ENCODE data around the gene CASKIN1. TPM values are rescaled to one million over a fixed set of nuclear protein-coding genes. Genes with fewer than 3 reads are reported as not detected.

CASKIN1 gene
- total RNA-seq, 3 donors from 2014 or later (not counting 1 experiment from before 2014, with no cell fraction given), result not detected

- peaks cover 0 to 6% of the 10 kb centered on the region in 2 donors for H3K4me1 Mint-ChIP-seq
- TF ChIP-seq CTCF (IDR thresholded peaks at IDR 0.05), result no peak
- intact Hi-C loops (cut with micrococcal nuclease), result no loop called here
Observed at GRCh38 chr16:2179576-2179975, 16.8 kb downstream of the CASKIN1 start.

GRCh38 chr16:2179107-2179501 is 17.3 kb downstream of the CASKIN1 start:
- no peaks in the 10 kb centered on the region for H3K4me1 ChIP-seq (ENCODE audit: control insufficient read depth, insufficient read depth, low read length)
- no peaks in the 10 kb centered on the region for H3K36me3 Mint-ChIP-seq
- no peak overlapping the region for H3K27ac ChIP-seq (ENCODE audit: low read length)
- TF ChIP-seq CTCF (IDR thresholded peaks at IDR 0.05), result no peak
- H3K27me3 Mint-ChIP-seq (ENCODE audit: low read depth in 2 of 2), result no peaks in the 10 kb centered on the region
- H3K4me1 Mint-ChIP-seq, result peaks cover 0 to 6% of the 10 kb centered on the region in 2 donors
- 60% methylated on average over 50 of the region's 50 CpGs for WGBS (ENCODE audit: insufficient coverage)
- intact Hi-C loops (cut with micrococcal nuclease), result no loop called here
- H3K27me3 ChIP-seq (ENCODE audit: control insufficient read depth, insufficient read depth, low read length), result no peaks in the 10 kb centered on the region
- H3K36me3 ChIP-seq (ENCODE audit: control insufficient read depth, insufficient read depth, low read length), result peaks cover 30% of the 10 kb centered on the region
- no peak overlapping the region for H3K27ac Mint-ChIP-seq
- no peak overlapping the region for H3K4me3 Mint-ChIP-seq
- H3K9me3 ChIP-seq (ENCODE audit: control insufficient read depth, insufficient read depth, low read length), result no peaks in the 10 kb centered on the region
- no peak overlapping the region for H3K4me3 ChIP-seq (ENCODE audit: low read length)
- no peaks in the 10 kb centered on the region for H3K9me3 Mint-ChIP-seq
- no peak for DNase-seq
- no peak for ATAC-seq

More at GRCh38 chr16:2179576-2179975, 16.8 kb downstream of the CASKIN1 start:
- Histone ChIP-seq H3K4me1 (ENCODE audit: control insufficient read depth, insufficient read depth, low read length) (no peaks in the 10 kb centered on the region), H3K36me3 (ENCODE audit: control insufficient read depth, insufficient read depth, low read length) (peaks cover 25% of the 10 kb centered on the region), H3K4me3 (ENCODE audit: low read length) (no peak overlapping the region), H3K27ac (ENCODE audit: low read length) (no peak overlapping the region), H3K27me3 (ENCODE audit: control insufficient read depth, insufficient read depth, low read length) (no peaks in the 10 kb centered on the region), H3K9me3 (ENCODE audit: control insufficient read depth, insufficient read depth, low read length) (no peaks in the 10 kb centered on the region)
- Mint-ChIP-seq H3K27me3 (ENCODE audit: low read depth in 2 of 2) (no peaks in the 10 kb centered on the region), H3K27ac (no peak overlapping the region), H3K36me3 (no peaks in the 10 kb centered on the region), H3K9me3 (no peaks in the 10 kb centered on the region), H3K4me3 (no peak overlapping the region)
- ATAC-seq (no peak), DNase-seq (no peak)
- 97% methylated on average over 31 of the region's 31 CpGs for WGBS (ENCODE audit: insufficient coverage)

- no peaks in the 10 kb centered on the region for H3K27me3 ChIP-seq (ENCODE audit: control insufficient read depth, insufficient read depth, low read length)
- Mint-ChIP-seq H3K4me3 (no peak overlapping the region), H3K27me3 (ENCODE audit: low read depth in 2 of 2) (no peaks in the 10 kb centered on the region), H3K27ac (no peak overlapping the region), H3K4me1 (peaks cover 0 to 6% of the 10 kb centered on the region in 2 donors), H3K9me3 (no peaks in the 10 kb centered on the region), H3K36me3 (no peaks in the 10 kb centered on the region)
- 45% methylated on average over 106 of the region's 106 CpGs for WGBS (ENCODE audit: insufficient coverage)
- peak; percentile 62 to 94 (median 90) for ATAC-seq
- no peaks in the 10 kb centered on the region for H3K9me3 ChIP-seq (ENCODE audit: control insufficient read depth, insufficient read depth, low read length)
- intact Hi-C loops (cut with micrococcal nuclease), result no loop called here
- DNase-seq, result peak; percentile 37 to 60
- H3K4me3 ChIP-seq (ENCODE audit: low read length), result no peak overlapping the region
- no peak overlapping the region for H3K27ac ChIP-seq (ENCODE audit: low read length)
- H3K36me3 ChIP-seq (ENCODE audit: control insufficient read depth, insufficient read depth, low read length), result peaks cover 33% of the 10 kb centered on the region
- no peaks in the 10 kb centered on the region for H3K4me1 ChIP-seq (ENCODE audit: control insufficient read depth, insufficient read depth, low read length)
- no peak for TF ChIP-seq CTCF (IDR thresholded peaks at IDR 0.05)
Observed at GRCh38 chr16:2178321-2179106, 17.9 kb downstream of the CASKIN1 start.

All from natural killer cell (primary cell).